Measurements from ENCODE around the gene EEF1A2.

The EEF1A2 gene

DNA sequence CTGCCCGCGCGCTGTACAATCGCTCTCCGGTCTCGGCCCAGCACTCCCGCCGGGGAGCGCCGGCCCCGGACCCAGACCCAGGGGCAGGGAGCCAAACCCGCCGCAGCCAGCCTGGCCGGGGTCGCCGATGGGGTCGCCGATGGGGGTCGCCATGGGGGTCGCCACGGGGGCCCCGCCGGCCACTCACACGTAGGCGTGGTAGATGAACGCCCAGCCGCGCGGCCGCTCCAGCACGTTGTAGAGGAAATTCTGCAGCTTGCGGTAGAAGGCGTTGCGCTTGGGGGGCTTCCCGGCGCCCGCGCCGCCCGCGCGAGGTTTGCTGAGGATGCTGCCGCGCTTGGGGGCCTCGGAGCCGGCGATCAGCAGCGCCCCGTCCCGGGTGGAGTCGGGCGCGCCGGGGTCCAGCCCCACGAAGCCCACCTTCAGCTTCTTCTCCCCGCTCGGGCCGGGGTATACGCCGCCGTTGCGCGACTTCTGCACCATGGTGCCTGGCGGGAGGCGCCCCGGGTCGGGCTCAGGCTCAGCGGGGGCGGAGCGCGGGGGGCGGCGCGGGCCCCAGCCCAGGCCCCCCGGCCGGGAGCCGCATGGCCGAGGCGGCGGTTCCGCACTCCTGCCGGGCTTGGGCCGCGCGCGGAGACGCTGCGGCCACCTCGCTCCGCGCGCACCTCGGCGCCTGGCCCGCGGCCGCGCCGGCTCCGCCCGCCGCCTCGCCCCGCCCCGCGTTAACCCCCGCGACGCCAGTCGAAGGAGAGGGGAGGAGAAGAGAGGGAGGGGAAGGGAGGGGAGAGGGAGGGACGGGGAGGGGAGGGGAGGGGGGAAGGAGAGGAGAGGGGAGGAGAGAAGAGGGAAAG is 26.7 kb downstream of the EEF1A2 start, which contains the start of gene KCNQ2:
Gene KCNQ2, minus strand, starts transcription at position 675 of the 851 bp plus-strand sequence. Its CDS starts 192 bp downstream, at position 483.
- DNase-seq (ENCODE audit: extremely low read depth in 1 of 2, low read depth in 1 of 2), result no peak

DNA sequence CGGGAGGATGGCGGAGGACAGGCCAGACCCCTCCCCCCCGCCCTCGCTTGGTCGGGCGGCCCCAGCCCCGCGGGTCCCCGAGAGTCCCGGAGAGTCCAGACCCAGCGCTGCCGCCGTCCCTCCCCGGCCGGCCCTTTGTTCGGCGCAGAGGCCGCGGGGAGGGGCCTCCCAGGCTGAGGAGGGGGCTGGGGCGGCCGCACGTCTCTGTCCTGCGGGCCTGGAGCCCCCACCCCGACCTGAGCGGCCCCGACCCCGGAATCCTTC is 27.2 kb downstream of the EEF1A2 start:
- DNase-seq (ENCODE audit: extremely low read depth in 1 of 2, low read depth in 1 of 2), result no peak

DNA sequence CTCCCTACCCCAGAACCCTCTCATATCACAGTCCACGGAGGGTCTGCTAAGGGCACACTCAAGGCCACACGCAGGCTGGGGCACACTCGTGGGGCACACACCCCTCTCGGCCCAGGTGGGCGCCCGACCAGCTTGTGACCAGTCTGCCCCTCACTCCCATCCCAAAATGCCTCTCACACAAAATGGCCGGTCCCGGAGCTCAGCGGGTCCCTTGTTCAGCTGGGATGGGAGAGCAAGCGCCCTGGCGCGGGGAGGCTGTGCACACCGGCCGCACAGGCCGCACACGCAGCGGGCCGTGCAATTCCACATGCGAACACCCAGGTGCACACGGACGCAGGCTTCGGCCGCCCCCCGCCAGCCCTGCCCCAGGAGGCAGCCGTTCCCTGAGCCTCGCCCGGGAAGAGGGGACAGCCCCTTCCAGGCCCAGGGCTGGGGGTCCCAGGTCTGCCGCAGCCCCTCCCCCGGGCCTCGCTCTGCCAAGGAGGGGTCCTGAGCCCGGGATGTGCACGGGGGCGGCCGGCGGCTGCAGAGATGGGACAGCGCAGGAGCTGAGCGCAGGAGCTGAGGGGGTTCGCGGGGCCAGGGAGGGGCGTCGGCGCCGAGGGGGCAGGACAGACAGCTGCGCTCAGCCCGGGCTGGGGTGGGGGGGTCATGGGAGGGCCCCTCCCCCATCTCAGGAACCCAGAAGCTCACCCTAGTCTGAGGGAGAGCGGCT is 27.7 kb downstream of the EEF1A2 start:
- no peak for DNase-seq (ENCODE audit: extremely low read depth in 1 of 2, low read depth in 1 of 2)

DNA sequence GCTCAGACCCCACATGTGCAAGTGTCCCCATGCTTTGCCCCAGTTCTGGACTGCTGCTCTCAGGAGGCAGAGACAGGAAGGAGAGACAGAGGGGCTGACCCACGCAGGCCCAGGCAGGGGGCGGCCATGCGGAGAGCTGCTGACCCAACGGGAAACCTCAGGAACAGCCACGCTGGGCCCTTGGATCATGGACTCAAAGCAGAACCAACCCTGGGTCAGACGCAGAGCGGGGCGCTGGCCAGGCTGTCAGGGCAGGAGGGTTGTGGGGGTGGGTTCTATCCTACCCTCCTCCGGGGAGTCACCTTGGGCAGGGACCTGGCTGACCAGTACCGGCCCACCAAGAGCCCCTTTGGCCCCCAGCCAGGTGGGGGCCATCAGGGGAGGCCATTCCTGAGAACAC is 28.5 kb downstream of the EEF1A2 start:
- no peak for DNase-seq (ENCODE audit: extremely low read depth in 1 of 2, low read depth in 1 of 2)

DNA sequence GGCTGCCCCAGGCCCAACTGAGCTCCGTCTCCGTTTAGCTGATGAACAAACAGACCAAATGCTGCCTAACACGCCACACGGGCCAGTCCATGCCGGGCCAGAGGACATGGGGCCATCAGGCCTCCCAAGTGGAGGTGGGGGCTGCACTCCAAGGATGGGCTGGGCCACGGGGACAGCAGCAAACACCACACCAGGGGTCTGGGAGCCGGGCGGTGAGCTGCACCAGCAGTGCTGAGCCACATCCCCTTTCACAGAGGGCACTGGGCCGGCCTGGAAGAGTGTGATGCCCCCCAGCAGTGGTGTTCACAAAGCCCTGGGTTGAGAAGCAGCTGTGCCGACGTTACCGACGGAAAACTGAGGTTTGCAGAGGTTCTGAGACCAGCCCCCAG is 29.2 kb downstream of the EEF1A2 start:
- no peak for DNase-seq (ENCODE audit: extremely low read depth in 1 of 2, low read depth in 1 of 2)

DNA sequence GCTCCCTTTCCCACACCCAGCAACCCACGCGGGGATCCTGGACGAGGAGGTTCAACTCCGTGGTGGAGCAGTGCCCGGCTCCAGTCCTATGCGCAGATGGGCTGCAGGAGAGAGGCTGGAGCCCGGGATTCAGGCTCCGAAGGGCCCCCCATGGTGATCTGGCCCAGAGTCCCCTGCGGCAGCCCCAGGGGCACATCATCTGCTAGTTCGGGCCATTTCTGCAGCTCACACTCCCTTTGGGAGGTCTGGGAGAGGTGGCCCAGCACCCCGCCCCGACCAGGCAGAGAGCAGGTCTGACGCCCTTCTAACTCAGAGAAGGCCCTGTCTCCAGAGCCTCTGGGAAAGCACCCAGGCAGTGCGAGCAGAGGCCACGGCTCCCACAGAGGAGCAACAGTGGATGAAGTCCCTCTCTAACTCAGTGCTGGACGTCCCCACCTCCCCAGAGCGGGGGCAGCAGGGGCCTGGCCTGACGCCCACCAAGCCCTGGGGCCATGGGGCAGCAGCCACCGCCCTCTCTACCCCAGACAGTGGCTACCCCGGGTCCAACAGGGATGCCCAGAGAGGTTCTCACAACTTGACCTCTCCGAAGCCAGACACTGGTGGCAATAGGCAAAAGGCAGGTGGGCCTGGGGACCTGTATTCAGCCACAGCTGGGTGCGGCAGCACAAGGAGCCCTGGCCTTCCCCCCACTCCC is 29.7 kb downstream of the EEF1A2 start:
- DNase-seq (ENCODE audit: extremely low read depth in 1 of 2, low read depth in 1 of 2), result no peak

DNA sequence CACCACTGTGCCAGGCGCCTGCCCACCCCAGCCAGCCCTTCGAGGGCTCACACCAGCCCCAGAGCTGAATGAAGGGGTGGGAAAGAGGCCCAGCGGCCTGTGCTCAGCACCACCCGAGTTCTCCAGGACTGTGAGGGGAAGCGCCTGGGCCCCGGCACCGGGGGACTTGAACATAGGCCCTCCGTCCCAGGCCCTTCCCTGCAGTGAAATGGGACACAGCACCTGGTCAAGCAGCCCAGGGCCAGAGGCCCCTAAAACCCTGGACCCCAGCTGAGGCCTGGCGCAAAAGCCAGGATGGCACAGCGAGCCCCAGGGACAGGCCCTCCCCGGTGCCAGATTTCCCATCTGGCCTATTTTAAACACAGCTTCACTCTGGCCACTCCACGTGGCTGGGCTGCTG is 30.5 kb downstream of the EEF1A2 start:
- DNase-seq (ENCODE audit: extremely low read depth in 1 of 2, low read depth in 1 of 2), result no peak

DNA sequence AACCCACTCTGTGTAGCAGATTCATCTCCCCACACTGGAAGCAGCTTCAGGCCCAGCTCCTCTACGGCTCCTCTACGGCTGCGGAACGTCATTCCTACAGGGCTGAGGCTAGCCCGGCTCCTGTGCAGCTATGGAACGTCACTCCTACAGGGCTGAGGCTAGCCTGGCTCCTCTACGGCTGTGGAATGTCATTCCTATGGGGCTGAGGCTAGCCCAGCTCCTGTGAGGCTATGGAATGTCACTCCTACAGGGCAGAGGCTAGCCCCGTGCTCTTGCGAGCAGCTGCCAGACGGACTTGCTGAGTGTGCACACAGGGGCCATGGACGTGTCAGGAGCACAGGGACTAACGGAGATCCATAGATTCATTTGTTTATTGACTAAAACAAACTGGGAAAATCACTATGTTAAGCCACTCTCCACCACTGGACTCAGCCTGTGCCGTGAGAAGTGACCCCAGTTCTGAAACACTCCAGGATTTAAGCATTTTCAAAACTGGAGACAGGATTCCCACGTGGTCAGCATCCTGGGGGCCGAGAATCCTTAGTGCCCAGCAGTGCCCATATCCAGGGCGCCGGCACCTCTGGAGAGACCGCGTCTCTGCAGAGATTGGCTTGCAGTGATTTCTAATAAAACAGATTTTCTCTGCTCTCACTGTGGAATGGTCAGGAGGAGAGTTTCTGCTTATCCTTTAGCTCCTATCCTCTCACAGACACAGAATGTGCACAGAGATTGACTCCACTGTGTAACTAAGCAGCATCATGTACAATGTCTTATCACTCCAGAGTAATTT is 31.4 kb downstream of the EEF1A2 start:
- DNase-seq (ENCODE audit: extremely low read depth in 1 of 2, low read depth in 1 of 2), result no peak

DNA sequence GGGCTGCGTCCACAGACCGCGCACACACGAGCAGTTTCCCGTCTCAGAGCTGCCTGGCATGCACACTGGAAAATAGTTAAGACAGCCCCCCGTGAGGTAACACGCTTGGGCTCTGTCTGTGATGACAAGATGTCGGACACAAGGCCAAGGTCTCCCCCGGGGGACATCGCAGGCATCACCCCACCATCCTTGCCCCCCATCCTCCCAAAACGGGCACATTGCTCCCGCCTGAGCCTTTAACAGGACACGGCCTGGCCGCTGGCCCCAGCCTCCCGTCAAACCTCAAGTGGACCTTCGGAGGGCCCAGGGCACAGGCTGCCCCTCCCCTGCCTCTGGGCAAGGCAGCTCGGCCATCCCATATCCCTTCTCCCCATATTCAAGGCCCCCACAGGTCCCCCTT is 32.0 kb downstream of the EEF1A2 start:
- DNase-seq (ENCODE audit: extremely low read depth in 1 of 2, low read depth in 1 of 2), result no peak

DNA sequence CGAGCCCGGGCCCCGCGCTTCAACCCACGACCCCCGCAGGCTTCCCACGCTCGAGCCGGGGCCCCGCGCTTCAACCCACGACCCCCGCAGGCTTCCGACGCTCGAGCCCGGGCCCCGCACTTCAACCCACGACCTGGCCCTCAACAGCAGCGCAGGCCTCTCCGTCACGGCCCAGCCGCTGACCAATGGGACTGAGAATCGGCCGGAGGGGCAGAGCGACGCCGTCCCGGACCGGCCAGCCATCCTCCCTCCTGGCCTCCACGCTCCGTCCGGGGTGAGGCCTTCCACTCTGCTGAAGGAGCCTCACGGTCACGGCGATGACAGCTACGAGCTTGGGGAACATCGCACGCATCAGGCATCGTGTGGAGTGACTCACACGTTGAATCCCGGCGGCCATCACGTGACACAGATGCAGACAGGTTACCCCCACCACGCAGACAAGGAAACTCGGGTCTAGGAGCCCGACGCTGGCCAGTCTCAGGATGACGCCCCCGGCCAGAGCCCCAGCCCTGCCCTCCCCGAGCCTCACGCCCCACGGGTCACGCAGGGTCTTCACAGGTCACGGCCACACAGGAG is 32.5 kb downstream of the EEF1A2 start:
- DNase-seq (ENCODE audit: extremely low read depth in 1 of 2, low read depth in 1 of 2), result no peak

DNA sequence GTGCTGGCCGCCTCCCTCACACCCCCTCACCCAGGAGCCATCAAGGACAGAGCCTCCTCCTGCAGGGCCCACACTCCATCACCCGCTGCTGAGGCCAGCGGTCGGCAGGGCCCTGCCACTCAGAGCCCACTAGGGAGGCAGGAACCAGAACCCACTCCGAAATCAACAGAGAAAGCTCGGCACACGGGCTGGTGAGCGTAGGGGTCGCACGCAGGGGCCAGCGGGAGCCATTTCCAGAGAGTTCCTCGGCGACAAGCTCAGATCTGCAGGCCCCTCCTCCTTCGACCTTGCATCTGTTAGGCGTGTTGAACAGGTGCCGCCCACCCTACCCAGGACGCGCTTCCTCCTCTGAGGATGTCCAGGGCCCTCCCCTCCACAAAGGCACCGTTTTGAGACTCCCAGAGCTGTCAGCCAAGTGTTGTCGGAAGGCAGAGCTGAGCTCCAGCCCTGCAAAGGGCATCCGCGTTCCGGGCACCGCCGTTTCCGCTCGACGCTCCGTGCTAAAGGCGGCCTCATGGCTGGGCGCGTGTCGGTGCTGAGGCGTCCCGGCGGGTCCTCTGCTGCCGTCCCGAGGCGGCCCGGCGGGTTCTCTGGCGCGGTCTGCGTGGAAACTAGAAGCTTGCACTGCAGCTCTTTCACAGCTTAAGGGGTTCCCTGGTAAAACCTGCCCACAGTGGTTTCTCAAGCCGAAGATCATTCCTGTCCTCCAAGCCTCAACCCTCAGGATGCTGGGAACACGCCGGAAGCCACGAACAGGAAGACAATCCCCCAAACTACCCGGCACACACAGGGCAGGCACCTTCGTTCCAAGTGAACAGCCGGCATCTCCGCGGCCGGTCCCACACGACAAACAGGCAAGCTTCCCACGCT is 33.3 kb downstream of the EEF1A2 start:
- no peak for DNase-seq (ENCODE audit: extremely low read depth in 1 of 2, low read depth in 1 of 2)

DNA sequence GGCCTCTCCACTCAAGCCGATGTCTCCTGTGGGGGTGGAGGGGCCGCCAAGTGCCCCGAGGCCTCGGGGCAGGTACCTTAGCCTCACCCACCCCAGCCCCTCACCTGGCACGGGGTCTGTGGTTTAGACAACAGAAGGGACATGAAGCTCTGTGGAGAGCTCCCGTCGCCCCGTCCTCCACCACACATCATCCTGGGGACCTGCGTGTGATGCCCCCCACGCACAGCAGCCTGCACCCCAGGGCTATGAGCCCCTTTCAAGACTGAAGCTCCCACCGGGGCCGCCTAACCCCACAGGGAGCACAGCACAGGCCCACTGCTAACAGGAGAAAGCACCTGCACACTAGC is 34.6 kb downstream of the EEF1A2 start:
- no peak for DNase-seq (ENCODE audit: extremely low read depth in 1 of 2, low read depth in 1 of 2)

DNA sequence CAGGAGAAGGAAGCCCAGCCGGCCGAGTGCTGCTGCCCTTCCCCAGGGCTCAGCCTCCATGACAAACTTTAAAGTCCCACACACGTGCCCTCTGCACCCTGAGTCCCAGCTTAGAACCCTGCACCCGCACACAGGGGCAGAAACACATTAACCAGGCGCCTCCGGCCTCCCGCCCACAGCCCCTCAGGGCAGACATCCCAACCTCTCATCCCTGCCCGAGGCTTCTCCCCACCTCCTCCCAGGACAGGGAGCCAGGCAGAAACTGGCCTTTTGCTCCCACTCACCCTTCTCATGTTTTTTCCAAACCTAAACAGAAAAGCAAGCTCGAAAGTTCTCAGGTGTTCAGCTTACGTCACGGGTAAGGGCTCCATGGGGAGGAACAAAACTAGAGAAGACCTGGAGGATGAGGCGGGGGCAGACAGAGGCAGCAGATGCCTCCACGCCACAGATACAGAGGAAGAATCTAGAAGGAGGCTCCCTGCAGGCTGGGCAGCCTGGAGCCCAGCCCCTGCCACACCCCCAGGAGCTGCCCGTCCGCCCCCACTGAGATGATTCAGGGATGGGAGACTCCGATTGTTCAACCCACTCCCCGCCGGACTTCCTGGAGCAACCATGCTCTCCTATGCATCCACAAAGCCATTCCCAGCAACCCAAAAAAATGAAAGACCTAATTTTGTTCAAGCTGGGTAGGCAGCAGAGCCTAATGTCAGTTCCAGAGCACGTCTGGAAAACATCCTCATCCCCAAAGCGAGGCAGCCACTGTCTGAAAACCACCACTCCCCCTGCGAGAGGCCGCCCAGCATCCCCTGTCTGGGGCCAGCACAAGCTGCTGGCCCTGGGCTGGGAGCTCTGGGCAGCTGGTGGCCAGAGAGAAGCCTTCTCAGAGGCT is 35.2 kb downstream of the EEF1A2 start:
- DNase-seq (ENCODE audit: extremely low read depth in 1 of 2, low read depth in 1 of 2), result no peak

DNA sequence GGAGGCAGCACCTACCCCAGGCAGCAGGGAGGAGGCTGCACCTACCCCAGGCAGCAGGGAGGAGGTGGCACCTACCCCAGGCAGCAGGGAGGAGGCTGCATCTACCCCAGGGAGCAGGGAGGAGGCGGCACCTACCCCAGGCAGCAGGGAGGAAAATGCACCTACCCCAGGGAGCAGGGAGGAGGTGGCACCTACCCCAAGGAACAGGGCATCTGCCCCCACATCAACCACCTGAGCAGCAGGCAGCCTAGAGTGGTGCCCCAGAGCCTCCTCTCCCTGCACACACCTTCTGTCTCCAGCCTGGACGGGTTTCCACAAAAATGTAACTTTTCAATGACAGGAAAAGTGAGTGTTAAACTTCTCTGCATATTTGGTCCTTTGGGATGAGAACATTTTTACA is 36.6 kb downstream of the EEF1A2 start:
- no peak for DNase-seq (ENCODE audit: extremely low read depth in 1 of 2, low read depth in 1 of 2)

DNA sequence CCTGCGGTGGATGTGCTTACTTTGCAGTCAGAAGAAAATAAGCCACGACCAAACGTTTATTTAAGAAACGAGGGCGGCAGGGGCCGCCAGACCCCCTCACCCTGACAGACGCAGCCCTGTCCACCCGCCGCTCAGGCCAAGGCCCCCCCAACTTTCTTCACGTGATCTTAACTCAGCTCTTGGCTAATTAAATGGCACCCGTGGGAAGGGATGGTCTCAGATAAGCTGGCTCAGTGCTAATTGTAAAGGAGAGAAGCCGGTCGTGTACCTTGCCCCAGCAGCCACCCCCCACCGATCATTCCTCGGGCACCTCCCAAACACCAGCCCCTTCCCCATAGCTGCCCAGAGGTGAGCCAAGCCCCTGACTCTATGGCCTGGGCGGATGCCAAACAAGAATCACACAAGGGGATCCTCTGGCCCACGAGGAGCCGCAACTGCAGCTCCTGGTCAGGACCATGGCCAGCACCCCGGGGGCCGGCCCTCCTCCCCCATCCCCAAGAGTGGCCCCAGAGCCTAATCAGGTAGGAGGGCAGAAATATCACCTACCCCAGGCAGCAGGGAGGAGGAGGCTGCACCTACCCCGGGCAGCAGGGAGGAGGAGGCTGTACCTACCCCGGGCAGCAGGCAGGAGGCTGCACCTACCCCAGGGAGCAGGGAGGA is 37.6 kb downstream of the EEF1A2 start:
- DNase-seq (ENCODE audit: extremely low read depth in 1 of 2, low read depth in 1 of 2), result no peak

DNA sequence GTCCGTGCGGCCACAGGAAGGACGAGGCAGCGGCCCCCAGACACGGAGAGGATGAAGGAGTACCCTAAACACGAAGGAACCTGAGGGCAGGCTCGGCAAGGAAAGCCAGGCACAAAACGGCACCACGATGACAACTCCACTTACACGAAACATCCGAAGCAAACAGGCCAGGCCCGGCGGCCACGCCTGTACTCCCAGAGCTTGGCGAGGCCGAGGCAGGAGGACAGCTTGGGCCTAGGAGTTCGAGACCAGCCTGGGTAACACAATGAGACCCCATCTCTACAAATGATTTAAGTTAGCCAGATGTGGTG is 39.9 kb downstream of the EEF1A2 start:
- no peak for DNase-seq (ENCODE audit: extremely low read depth in 1 of 2, low read depth in 1 of 2)

DNA sequence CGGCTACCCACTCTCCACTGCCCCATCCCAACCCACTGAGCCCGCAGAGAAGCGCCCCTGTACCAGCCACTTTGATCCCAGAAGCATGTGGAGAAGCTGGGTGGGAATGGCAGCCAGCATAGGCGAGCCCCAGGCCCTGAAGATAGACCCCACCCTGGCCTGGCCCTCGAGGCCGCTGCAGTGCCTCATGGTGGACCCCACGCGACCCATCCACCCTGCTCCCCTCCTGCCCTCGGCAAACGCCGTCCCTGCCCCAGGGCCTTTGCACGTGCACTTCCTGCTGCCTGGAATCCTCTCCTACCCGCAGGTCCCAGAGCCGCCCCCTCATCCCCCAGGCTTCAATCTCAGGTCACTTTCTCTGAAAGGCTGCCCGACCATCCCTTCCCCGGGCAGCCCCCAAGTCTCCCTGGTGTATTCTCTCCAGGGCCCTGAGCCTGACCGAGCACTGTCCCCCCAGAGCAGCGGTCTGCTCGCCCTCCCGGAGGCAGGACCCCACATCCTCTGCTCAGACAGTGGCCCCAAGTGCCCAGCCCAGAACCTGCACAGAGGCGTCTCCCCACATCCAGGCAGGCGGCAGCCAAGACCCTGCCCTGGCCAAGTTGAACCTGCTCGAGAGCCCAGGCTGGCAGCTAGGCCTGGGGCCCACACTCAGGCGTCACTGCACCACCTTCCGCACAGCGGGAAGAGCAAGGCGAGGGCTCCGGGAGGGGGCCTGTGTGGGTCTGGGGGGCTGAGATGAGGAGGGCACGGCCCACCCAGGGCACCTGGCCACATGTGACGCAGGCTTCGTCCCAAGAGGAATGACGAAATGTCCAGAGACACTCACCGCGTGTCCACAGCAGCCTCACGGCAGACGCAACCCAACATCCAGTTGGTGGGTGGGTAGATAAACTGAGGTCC is 40.5 kb downstream of the EEF1A2 start:
- no peak for DNase-seq (ENCODE audit: extremely low read depth in 1 of 2, low read depth in 1 of 2)

DNA sequence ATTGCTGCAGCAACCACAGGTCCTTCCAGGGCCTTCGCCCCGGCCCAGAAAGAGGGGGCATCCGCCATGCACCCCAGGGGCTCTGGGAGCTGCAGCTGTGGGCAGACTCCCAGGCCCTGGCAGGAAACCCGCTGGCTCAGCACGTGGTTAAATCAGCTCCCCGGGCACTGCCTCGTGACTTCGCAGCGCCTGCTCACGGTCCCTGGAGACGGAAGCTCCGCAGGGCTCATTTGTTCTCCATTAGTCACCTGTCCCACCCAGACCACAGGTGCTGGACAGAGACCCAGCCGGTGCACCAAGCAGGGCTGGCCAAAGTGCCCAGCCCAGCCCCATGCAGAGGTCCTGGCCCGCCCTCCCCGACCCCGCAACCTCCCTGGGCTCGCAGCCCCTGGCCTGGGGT is 41.1 kb downstream of the EEF1A2 start:
- no peak for DNase-seq (ENCODE audit: extremely low read depth in 1 of 2, low read depth in 1 of 2)
